SK-N-SH (cell line): ENCODE results near the gene GPR34. TPM values are rescaled to one million over a fixed set of nuclear protein-coding genes. Genes with fewer than 3 reads are reported as not detected.

Experiments
- CTCF ChIA-PET: fragments of 300-600, 350-600 bp; formaldehyde crosslinking; extraction: SDS; loops from one replicate; lab custom pipeline; 2021; lab: Yijun Ruan, JAX
- POLR2A ChIA-PET: fragments of 350-600 bp; sonication (Branson Sonifier 250); formaldehyde crosslinking; extraction: SDS; loops from one replicate; lab custom pipeline; 2020; ENCODE audit warnings: antibody characterized with exemption, inconsistent platforms; lab: Yijun Ruan, JAX
- DNase-seq: peaks from one replicate; pipeline ENCODE4 v3.0.0; 2012
- H2AFZ ChIP-seq: fragments of 200-600 bp; sonication (generic); 2 replicates; pipeline ENCODE4 v1.8.1; 2016; ENCODE audit warnings: antibody characterized with exemption, mild to moderate bottlenecking, low read depth
- H3F3A ChIP-seq: fragments of 200-600 bp; sonication (generic); replicated peaks from 2 replicates; pipeline ENCODE3; 2016; ENCODE audit warnings: antibody characterized with exemption, mild to moderate bottlenecking; ENCODE audit not compliant: insufficient read depth
- H3K27ac ChIP-seq, 2 experiments: fragments of 200-500 bp in 1 of 2; fragments of 200-600 bp in 1 of 2; sonication (Bioruptor generic) in 1 of 2; sonication (generic), shearing (Covaris generic) in 1 of 2; 2 replicates each; pipeline versions ENCODE4 v1.5.1 to v1.6.1; 2014 to 2016; ENCODE audit warnings: low read depth in 2 of 2, inconsistent platforms in 1 of 2, low read length in 1 of 2, mild to moderate bottlenecking in 1 of 2, mixed read lengths in 1 of 2
- H3K27me3 ChIP-seq: fragments of 200-600 bp; sonication (generic), shearing (Covaris generic); 2 replicates; pipeline ENCODE4 v1.6.1; 2016; ENCODE audit warnings: mixed run types; ENCODE audit not compliant: insufficient read depth
- H3K36me3 ChIP-seq, 2 experiments: fragments of 200-500 bp in 1 of 2; fragments of 200-600 bp in 1 of 2; sonication (Bioruptor generic) in 1 of 2; sonication (generic) in 1 of 2; replicated peaks in 1 of 2; 2 replicates each; pipeline versions ENCODE3 to v1.5.1; 2014 to 2016; ENCODE audit warnings: low read length in 1 of 2, mild to moderate bottlenecking in 1 of 2; ENCODE audit not compliant: insufficient read depth in 2 of 2, control insufficient read depth in 1 of 2
- H3K4me1 ChIP-seq, 2 experiments: fragments of 200-500 bp in 1 of 2; fragments of 200-600 bp in 1 of 2; sonication (Bioruptor generic) in 1 of 2; sonication (generic), shearing (Covaris generic) in 1 of 2; 2 replicates each; pipeline versions ENCODE4 v1.5.1 to v1.6.1; 2014 to 2016; ENCODE audit warnings: low read depth in 1 of 2, low read length in 1 of 2, mixed run types in 1 of 2; ENCODE audit not compliant: insufficient read depth in 2 of 2, control insufficient read depth in 1 of 2
- H3K4me2 ChIP-seq: fragments of 200-600 bp; sonication (generic), shearing (Covaris generic); 2 replicates; pipeline ENCODE4 v1.6.1; 2017; ENCODE audit warnings: mixed run types
- H3K4me3 ChIP-seq, 2 experiments: fragments of 200-500 bp in 1 of 2; fragments of 200-600 bp in 1 of 2; sonication (Bioruptor generic) in 1 of 2; sonication (generic), shearing (Covaris generic) in 1 of 2; 2 replicates each; pipeline versions ENCODE4 v1.5.1 to v1.8.1; 2014 to 2016; ENCODE audit warnings: low read depth in 2 of 2, inconsistent platforms in 1 of 2, low read length in 1 of 2, mild to moderate bottlenecking in 1 of 2, mixed read lengths in 1 of 2, moderate library complexity in 1 of 2
- H3K79me2 ChIP-seq: fragments of 200-600 bp; sonication (generic); 2 replicates; pipeline ENCODE4 v1.8.1; 2017; ENCODE audit warnings: mild to moderate bottlenecking; ENCODE audit not compliant: insufficient read depth
- H3K9ac ChIP-seq: fragments of 200-600 bp; sonication (generic); 2 replicates; pipeline ENCODE4 v1.6.1; 2017; ENCODE audit warnings: mixed run types
- H3K9me2 ChIP-seq: fragments of 200-600 bp; sonication (generic); 2 replicates; pipeline ENCODE4 v1.6.1; 2017; ENCODE audit warnings: mixed run types
- H3K9me3 ChIP-seq: fragments of 200-600 bp; sonication (generic); 2 replicates; pipeline ENCODE4 v1.6.1; 2017; ENCODE audit warnings: mixed run types, mild to moderate bottlenecking, moderate library complexity
- H4K20me1 ChIP-seq: fragments of 200-600 bp; sonication (generic); 2 replicates; pipeline ENCODE4 v1.6.1; 2017; ENCODE audit warnings: mild to moderate bottlenecking, mixed run types; ENCODE audit not compliant: insufficient read depth
- CHD2 ChIP-seq: fragments of 150-350 bp; IDR thresholded peaks from 2 replicates; pipeline ENCODE4 v1.6.1; 2018; ENCODE audit warnings: low read length; ENCODE audit not compliant: partially characterized antibody
- FOSL2 ChIP-seq: IDR thresholded peaks from 2 replicates; pipeline ENCODE4 v1.4.0; 2012; ENCODE audit warnings: low read depth, mild to moderate bottlenecking, moderate library complexity, borderline replicate concordance
- GABPA ChIP-seq: IDR thresholded peaks from 2 replicates; pipeline ENCODE4 v1.4.0; 2012; ENCODE audit warnings: low read depth, mild to moderate bottlenecking
- NRF1 ChIP-seq: IDR thresholded peaks from 2 replicates; pipeline ENCODE4 v1.6.1; 2012; ENCODE audit warnings: low read depth, mild to moderate bottlenecking, low read length
- PBX3 ChIP-seq: IDR thresholded peaks from 2 replicates; pipeline ENCODE4; 2012
- REST ChIP-seq: IDR thresholded peaks from 2 replicates; pipeline ENCODE4 v1.6.1; 2012; ENCODE audit warnings: mild to moderate bottlenecking, low read depth, low read length, moderate library complexity
- RFX5 ChIP-seq: IDR thresholded peaks from 2 replicates; pipeline ENCODE4 v1.6.1; 2012; ENCODE audit warnings: mild to moderate bottlenecking, improper control_type of control experiment, low read length
- TAF1 ChIP-seq: IDR thresholded peaks from 2 replicates; pipeline ENCODE4 v1.6.1; 2012; ENCODE audit warnings: low read depth, mild to moderate bottlenecking, low read length, moderate library complexity, borderline replicate concordance
- YY1 ChIP-seq: IDR thresholded peaks from 2 replicates; pipeline ENCODE4 v1.4.0; 2012; ENCODE audit warnings: low read depth, mild to moderate bottlenecking
- WGBS: methylation state at CpG from one replicate; pipeline ENCODE4 v1.1.6; 2017; ENCODE audit warnings: low lambda C conversion rate; 5-methylcytosine and 5-hydroxymethylcytosine counted together
- polyA plus RNA-seq, 3 experiments: library from polyadenylated mRNA; depleted of rRNA; stranded (reverse); fragments of >200 nt; gene quantifications; 2 replicates each; pipeline ENCODE4 v1.2.3, GENCODE V29; 2012

Gene GPR34
- polyA plus RNA-seq, 1 of the 3 experiments (the other 2 are of a cell fraction) = not detected

- WGBS = 40% methylated on average over 3 of the region's 3 CpGs
- H3K4me1 ChIP-seq = no peaks in the 10 kb centered on the region
- DNase-seq = no peak
- H3K79me2 ChIP-seq = no peaks in the 10 kb centered on the region
- H3K9ac ChIP-seq = no peak overlapping the region
- no peak overlapping the region for H3K27ac ChIP-seq
- no peak overlapping the region for H2AFZ ChIP-seq
- ChIA-PET CTCF (no interaction called here), POLR2A (no interaction called here)
- H3K36me3 ChIP-seq = no peaks in the 10 kb centered on the region
- H3K4me3 ChIP-seq = no peak overlapping the region
- no peaks in the 10 kb centered on the region for H3K9me3 ChIP-seq
- H3K9me2 ChIP-seq = no peaks in the 10 kb centered on the region
- no peaks in the 10 kb centered on the region for H3F3A ChIP-seq
- H3K4me2 ChIP-seq = no peak overlapping the region
- H3K27me3 ChIP-seq = no peaks in the 10 kb centered on the region
- no peaks in the 10 kb centered on the region for H4K20me1 ChIP-seq
- no peak for TF ChIP-seq NRF1
- TF ChIP-seq CHD2 = no peak
- no peak for TF ChIP-seq GABPA
- no peak for TF ChIP-seq PBX3
- TF ChIP-seq TAF1 = no peak
- TF ChIP-seq RFX5 = no peak
- TF ChIP-seq YY1 = no peak
These were observed 33.4 kb downstream of the GPR34 start for GRCh38 chrX:41722214-41722613.

- Histone ChIP-seq H3K9me2 (no peaks in the 10 kb centered on the region), H3K9me3 (no peaks in the 10 kb centered on the region), H3K4me1 (no peaks in the 10 kb centered on the region)
- TF ChIP-seq REST (no peak), FOSL2 (0 out of 2 replicates have a peak, but pooled peaks have one; percentile 6)
- TF ChIP-seq, all 33 proteins: peak for 1
- WGBS = 29% methylated on average over 3 of the region's 3 CpGs
- Histone ChIP-seq H4K20me1 (no peaks in the 10 kb centered on the region), H3K9ac (no peak overlapping the region), H3K79me2 (no peaks in the 10 kb centered on the region), H3K4me3 (no peak overlapping the region), H3K36me3 (no peaks in the 10 kb centered on the region), H3F3A (no peaks in the 10 kb centered on the region), H3K27ac (no peak overlapping the region), H2AFZ (no peak overlapping the region), H3K4me2 (no peak overlapping the region), H3K27me3 (no peaks in the 10 kb centered on the region)
- ChIA-PET CTCF (no interaction called here), POLR2A (no interaction called here)
- no peak for DNase-seq
These were observed 34.2 kb downstream of the GPR34 start for GRCh38 chrX:41722816-41723618.
